Mucosa of descending colon (tissue), 3 donors: Measurements from ENCODE around the gene SPAG8. TPM values are rescaled to one million over a fixed set of nuclear protein-coding genes. Genes with fewer than 3 reads are reported as not detected.

Experiments
- ATAC-seq: fragments of 200-7000 bp; cut with Tn5 transposase; one replicate; pipeline ENCODE4 v1.9.1; 2020; ENCODE audit warnings: mild to moderate bottlenecking, moderate library complexity
- DNase-seq, 3 donors: peaks; one replicate each; pipeline ENCODE4 v3.0.0-alpha.2; 2020
- H3K36me3 ChIP-seq: fragments of 200-600 bp; one replicate; pipeline ENCODE4 v1.8.0; 2021; ENCODE audit warnings: low read depth, mild to moderate bottlenecking
- H3K4me1 ChIP-seq: fragments of 200-600 bp; one replicate; pipeline ENCODE4 v1.8.0; 2021; ENCODE audit warnings: low read depth, mild to moderate bottlenecking
- H3K4me3 ChIP-seq: fragments of 200-600 bp; one replicate; pipeline ENCODE4 v1.8.0; 2021; ENCODE audit warnings: mild to moderate bottlenecking
- H3K9me3 ChIP-seq: fragments of 200-600 bp; one replicate; pipeline ENCODE4 v1.8.0; 2021; ENCODE audit warnings: mild to moderate bottlenecking
- intact Hi-C, 2 donors: fragments of 100-400 bp; cut with DNase I in 1 of 2; cut with micrococcal nuclease in 1 of 2; formaldehyde crosslinking; loops; one replicate each; pipeline versions ENCODE4 v1.11.0 to v1.11.1; 2022; cut with DNase I, micrococcal nuclease
- total RNA-seq, 3 donors: library from RNA; stranded (reverse); fragmentation: NEBNext Ultra II Directional in 2 of 3; extraction: Animal tissue kit (Norgen Biotek cat#: 25700) in 2 of 3; gene quantifications; one replicate each; pipeline versions ENCODE4 v1.2.1 to v1.2.4, GENCODE V29; 2021 to 2023
- TF ChIP-seq, protein P1 (sequence below): fragments of 200-600 bp; IDR thresholded peaks from one replicate; pipeline ENCODE4 v1.8.0; 2022; ENCODE audit warnings: antibody characterized with exemption, mild to moderate bottlenecking
- donor health status: DM: no; HTN: no; CAD: no; lungs with moderate emphysema.
- donor health status: DM: no; HTN: no; CAD: no.
- donor health status: DM: no; HTN: yes; CAD: no.

Gene SPAG8
- total RNA-seq, 3 donors from 2014 or later = 0.84 to 2.5 (median 0.92) TPM

- intact Hi-C loops = loop anchor here in 1 of 2 donors (5.0 kb wide), 1 partner anchor 53 kb away; no protein-coding TSS in a partner anchor
- TF ChIP-seq, protein P1, sequence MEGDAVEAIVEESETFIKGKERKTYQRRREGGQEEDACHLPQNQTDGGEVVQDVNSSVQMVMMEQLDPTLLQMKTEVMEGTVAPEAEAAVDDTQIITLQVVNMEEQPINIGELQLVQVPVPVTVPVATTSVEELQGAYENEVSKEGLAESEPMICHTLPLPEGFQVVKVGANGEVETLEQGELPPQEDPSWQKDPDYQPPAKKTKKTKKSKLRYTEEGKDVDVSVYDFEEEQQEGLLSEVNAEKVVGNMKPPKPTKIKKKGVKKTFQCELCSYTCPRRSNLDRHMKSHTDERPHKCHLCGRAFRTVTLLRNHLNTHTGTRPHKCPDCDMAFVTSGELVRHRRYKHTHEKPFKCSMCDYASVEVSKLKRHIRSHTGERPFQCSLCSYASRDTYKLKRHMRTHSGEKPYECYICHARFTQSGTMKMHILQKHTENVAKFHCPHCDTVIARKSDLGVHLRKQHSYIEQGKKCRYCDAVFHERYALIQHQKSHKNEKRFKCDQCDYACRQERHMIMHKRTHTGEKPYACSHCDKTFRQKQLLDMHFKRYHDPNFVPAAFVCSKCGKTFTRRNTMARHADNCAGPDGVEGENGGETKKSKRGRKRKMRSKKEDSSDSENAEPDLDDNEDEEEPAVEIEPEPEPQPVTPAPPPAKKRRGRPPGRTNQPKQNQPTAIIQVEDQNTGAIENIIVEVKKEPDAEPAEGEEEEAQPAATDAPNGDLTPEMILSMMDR = no peak
- Histone ChIP-seq H3K36me3 (no peaks in the 10 kb centered on the region), H3K4me1 (peaks cover 23% of the 10 kb centered on the region), H3K4me3 (peak within 1 kb of the TSS; percentile 56), H3K9me3 (no peaks in the 10 kb centered on the region)
- ATAC-seq (peak; percentile 86), DNase-seq (peak; percentile 97 to 100 (median 97))
These were observed 17.2 kb upstream of the SPAG8 start, which contains the start of gene TMEM8B for GRCh38 chr9:35829084-35829763. TMEM8B (plus strand) TSS chr9:35829228; CDS start chr9:35829448, 220 bp downstream.

GRCh38 chr9:35828716-35829083 lies 16.6 kb upstream of the SPAG8 start, which contains the start of gene FAM221B:
FAM221B (minus strand) TSS chr9:35828732; CDS start chr9:35826161, 2,571 bp downstream.
- intact Hi-C loops = loop anchor here in 1 of 2 donors (5.0 kb wide), 1 partner anchor 54 kb away; no protein-coding TSS in a partner anchor
- Histone ChIP-seq H3K4me1 (peaks cover 21% of the 10 kb centered on the region), H3K4me3 (peak within 1 kb of the TSS; percentile 56), H3K9me3 (no peaks in the 10 kb centered on the region), H3K36me3 (no peaks in the 10 kb centered on the region)
- peak in 2 of 3 donors; percentile 72 to 78 for DNase-seq
- TF ChIP-seq, protein P1 = no peak
- ATAC-seq = peak; percentile 2

GRCh38 chr9:35827486-35827885 lies 15.4 kb upstream of the SPAG8 start:
- no peaks in the 10 kb centered on the region for H3K36me3 ChIP-seq

DNA sequence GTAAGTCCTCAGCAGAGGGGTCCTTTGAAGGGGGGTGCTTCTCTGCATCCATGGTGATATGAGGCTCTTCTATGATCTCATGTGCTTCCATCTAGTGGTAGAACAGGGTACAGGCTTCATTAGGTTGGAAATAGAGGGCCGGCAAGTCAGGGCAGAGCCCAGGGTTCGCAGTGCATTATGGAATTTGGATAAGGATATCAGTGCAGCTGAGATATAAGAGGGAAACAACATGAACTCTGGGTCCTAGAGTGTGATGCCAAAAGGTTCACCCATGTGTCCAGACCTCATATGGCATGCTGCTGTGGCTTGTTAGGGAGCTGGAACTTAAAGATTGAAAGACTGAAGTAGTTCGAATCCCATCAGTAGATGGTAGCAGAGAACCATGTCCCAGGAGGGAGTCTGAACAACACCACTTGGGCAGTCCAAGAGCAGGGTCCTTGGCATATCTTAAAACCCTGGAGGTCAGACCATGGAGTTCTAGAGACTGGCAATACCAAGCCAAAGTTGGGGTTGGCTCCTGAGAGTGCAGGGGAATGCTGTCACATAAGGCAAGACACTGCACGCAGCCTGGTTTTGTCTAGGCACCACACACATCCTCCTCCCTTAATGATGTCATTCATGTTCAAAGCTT lies 14.1 kb upstream of the SPAG8 start:
- intact Hi-C loops = loop anchor here in 1 of 2 donors (5.0 kb wide), 1 partner anchor 56 kb away; no protein-coding TSS in a partner anchor
- Histone ChIP-seq H3K4me3 (no peak overlapping the region), H3K36me3 (no peaks in the 10 kb centered on the region), H3K9me3 (no peaks in the 10 kb centered on the region), H3K4me1 (peaks cover 12% of the 10 kb centered on the region)
- peak; percentile 54 for ATAC-seq
- DNase-seq = peak in 1 of 3 donors; percentile 66
- TF ChIP-seq, protein P1 = peak; percentile 58

More at GRCh38 chr9:35827486-35827885, 15.4 kb upstream of the SPAG8 start:
- intact Hi-C loops = loop anchor here in 1 of 2 donors (5.0 kb wide), 1 partner anchor 55 kb away; no protein-coding TSS in a partner anchor
- DNase-seq = no peak
- Histone ChIP-seq H3K9me3 (no peaks in the 10 kb centered on the region), H3K4me1 (peaks cover 12% of the 10 kb centered on the region), H3K4me3 (no peak overlapping the region)
- TF ChIP-seq, protein P1 = no peak
- ATAC-seq = no peak

- DNase-seq (no peak), ATAC-seq (no peak)
- no peaks in the 10 kb centered on the region for H3K36me3 ChIP-seq
- intact Hi-C loops = no loop called here
- no peaks in the 10 kb centered on the region for H3K9me3 ChIP-seq
- TF ChIP-seq, protein P1 = no peak
- no peaks in the 10 kb centered on the region for H3K4me1 ChIP-seq
- no peak overlapping the region for H3K4me3 ChIP-seq
These were observed 10.9 kb upstream of the SPAG8 start for GRCh38 chr9:35822926-35823325.
